NOMO-1 treated with DMSO at 0.1 percent for 48 hours (cell line): ENCODE data around the gene CLK4.

Experiments
- DNase-seq: peaks from one replicate; lab custom pipeline; 2025; ENCODE audit not compliant: unreplicated experiment; lab: John Stamatoyannopoulos, UW

CLK4 gene

DNA sequence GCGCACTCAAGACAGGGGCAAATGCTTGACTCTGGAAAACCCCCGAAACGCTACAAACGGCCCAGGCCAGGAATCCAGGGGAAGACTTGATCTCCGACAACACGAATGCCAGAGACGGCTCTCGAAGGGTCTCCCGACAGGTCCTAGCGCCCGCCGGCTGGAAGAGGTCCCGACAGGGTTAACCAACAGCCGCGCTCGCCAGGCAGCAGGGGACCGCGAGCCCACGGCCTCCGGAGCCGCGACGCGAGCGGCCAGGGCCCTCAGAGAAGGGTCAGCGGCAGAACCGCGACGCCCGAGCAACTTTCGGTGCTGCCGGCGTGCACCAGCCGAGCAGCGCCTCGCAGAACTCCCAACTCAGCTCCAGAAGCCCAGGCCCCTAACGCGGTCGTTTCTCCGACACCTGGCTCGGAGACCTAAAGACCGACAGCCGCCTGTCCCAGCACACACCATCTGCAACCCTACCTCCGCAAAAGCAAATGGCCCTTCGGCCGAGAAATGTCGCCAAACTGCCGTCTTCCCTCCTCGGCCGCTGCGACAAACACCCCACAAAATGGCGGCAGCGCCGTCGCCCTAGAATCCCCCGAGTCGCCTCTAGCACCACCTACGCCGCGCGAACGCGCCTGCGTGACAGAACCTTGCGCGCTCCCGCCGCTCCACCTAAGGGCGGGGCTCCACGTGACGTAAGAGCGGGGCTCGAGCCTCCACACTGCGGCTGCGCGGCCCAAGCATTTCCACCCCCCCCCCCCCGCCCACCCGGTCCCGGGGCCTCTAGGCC lies at the start of gene CLK4:
CLK4 (minus strand) TSS at position 567 of the 775 bp plus-strand sequence. CDS start 3,634 bp downstream, outside the sequence.
- DNase-seq, result peak; percentile 85

DNA sequence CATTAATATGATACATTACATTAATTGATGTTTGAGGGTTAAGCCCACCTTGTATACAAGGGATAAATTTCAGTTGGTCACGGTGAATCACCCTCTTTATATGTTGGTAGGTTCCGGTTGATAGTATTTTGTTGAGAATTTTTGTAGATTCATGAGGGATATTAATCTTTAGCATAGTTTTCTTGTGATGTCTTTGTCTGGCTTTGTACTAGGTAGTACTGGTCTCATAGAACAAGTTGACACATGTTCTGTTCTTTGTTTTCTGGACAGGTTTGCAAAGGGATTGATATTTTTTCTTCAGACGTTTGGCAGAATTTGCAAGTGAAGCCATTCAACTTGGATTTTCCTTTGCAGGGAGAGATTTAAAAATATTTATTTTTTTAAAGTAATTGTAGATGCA lies 49.1 kb upstream of the CLK4 start:
- no peak for DNase-seq

DNA sequence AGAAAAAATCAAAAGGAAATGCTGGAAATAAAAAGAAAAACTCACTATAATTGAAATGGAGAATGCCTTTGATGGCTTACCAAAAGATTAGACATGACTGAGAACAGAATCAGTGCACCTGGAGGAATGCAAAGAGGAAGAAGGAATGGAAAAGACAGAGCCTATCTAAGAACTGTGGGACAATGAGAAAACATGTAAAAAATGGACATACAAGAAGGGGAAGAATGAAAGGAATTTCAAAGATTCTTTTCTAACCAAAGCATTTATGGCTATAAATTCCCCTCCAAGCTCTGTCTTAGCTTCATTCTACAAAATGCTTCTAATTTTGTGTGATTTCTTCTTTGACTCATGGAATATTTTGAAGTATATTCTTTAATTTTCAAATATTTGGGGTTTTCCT lies 47.5 kb upstream of the CLK4 start:
- DNase-seq, result no peak

DNA sequence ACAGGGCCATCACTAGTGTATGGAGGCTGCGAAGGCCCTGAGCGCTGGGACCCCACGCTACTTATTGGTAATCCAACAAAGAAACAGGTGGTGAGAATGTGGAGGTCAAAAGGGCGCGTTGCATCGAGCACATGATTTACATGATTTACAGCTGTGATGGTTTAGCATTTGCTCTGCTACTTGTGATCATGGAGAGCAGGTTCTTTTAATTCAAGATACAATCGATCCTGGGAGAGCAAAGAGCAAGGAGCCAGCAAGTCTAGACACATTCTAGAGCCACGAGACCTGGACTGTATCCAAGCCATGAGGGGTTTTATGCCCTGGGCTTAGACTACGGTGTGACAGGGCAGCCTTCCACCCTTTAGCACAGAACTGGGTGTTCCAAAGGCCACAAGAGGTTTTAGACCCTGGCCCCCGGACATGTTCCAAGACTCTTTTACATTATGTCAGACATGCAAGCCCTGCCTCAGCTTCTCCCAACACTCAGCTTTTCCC lies 47.0 kb upstream of the CLK4 start:
- no peak for DNase-seq

GRCh38 chr5:178672630-178673029 lies 45.8 kb upstream of the CLK4 start:
- DNase-seq, result no peak

DNA sequence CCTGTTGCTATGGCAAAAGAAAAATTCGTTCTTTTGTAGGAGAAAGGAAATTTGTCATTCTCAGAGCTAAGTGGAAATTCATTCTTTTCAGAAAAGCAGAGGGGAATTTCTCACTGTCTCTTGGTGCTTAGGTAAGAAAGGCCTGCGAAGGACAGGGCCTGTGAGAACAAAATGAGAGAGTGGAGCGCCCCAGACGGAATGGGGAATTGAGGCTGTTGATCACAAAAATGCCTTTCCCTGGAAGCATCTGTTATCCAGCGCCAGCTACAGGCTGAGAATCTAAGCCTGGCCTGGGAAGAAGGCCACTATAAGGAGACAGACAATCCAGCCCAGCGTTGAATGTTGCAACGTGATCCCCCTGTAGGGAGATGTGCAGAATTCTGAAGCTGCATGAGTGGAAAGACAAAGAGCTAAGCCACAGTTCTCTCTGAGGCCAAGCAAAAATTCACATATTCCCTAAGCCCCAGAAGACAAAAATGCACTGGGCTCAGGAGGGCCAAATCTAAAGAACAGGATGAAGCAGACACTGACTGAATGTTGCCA lies 44.8 kb upstream of the CLK4 start:
- DNase-seq, result no peak

DNA sequence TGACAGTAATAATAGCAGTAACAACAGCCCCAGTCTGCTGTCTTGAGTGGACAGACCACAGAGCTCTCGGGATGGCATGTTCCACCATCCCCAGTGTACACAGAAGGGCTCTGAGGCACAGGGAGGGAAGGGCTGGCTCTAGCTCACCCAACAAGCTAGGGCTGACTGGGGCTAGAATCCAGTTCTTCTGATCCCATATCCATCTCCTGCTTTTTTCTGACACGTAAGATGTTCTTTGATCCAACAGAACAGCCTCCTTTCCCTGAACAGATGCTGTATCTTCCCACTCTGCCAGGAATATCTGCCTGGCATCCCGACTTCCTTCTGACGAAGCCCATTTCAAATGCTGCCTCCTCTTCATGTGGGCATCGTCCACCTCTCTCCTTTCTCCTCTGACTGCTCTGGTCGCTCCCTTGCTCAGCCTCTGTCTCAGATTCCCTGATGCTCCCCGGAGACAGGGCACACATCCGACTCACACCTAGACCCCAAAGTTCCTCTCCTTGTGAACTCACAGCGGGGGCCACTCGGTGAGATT lies 43.6 kb upstream of the CLK4 start:
- DNase-seq, result no peak

- peak; percentile 39 for DNase-seq
These were observed 41.7 kb upstream of the CLK4 start for GRCh38 chr5:178668579-178668978.

GRCh38 chr5:178667688-178668087 lies 40.8 kb upstream of the CLK4 start:
- no peak for DNase-seq

- no peak for DNase-seq
These were observed 40.3 kb upstream of the CLK4 start for GRCh38 chr5:178667101-178667500.

- DNase-seq, result no peak
These were observed 37.3 kb upstream of the CLK4 start for GRCh38 chr5:178664141-178664540.

GRCh38 chr5:178662541-178662860 lies 35.7 kb upstream of the CLK4 start:
- no peak for DNase-seq

DNA sequence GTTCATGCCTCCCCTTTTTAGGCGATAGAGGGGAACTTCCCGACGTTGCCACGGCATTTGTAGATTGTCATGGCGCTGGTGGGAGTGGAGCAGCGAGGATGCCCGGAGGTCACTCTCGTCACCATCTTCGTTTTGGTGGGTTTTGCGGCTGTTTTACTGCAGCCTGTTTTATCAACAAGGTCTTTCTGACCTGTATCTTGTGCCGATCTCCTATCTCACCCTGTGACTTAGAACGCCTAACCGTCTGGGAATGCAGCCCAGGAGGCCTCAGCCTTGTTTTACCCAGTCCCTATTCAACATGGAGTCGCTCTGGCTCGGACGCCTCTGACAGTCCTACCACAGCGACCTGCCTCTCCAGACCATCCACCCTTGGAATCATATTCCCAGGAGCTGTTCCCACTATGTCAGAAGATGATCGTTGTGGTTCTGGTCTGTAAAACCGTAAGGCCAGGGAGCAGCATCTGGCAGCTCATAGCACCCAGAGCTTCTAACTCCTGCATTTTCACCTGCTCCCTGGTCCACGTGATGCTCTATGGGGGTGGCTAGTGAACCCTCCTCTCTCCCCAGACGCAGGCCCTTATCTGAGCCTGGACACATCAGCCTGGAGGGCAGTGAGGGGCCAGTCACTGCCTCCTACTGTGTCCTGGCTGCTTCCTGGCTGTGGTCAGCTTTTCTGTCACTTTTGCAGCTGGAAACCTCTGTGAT lies 35.1 kb upstream of the CLK4 start:
- DNase-seq, result no peak

DNA sequence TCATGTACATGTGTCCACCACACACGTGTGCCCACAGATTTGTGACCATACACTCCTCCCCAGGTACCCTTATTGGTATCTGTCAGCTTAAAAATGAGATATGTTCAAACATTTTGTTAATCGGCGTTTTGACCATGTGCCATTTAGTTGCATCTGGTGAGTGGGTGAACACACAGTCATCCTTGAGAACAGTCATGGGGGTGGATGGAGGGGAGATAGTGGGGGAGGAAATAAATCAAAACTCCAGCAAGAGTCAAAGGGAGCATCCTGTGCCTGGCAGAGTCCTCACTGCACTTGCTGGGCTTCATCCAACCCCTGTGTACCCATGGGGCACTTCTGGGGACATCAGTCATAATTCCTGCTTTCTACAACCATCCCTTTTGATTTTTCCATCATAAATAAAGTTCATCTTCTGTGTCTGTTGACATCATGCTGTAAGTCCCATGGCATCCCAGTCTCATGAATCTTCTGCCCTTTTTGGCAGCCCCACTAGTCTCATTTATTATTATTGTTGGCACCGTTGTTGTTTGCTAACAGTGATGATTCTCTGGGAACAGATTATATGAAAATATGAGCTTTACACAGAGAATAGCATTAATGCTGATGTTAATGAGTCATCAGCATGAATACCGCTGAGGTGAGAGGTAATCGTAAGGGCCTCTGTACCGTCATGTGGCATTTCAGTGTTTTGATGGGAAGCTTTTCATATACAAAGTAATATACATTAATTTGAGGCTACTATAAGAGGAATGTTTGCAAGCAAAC lies 24.4 kb upstream of the CLK4 start:
- DNase-seq, result no peak

- no peak for DNase-seq
These were observed 23.4 kb upstream of the CLK4 start for GRCh38 chr5:178650214-178650613.

GRCh38 chr5:178649580-178649979 lies 22.7 kb upstream of the CLK4 start:
- DNase-seq, result peak; percentile 50

- DNase-seq, result no peak
These were observed 18.1 kb upstream of the CLK4 start for GRCh38 chr5:178644826-178645545.

GRCh38 chr5:178642351-178642909 lies 15.6 kb upstream of the CLK4 start:
- DNase-seq, result no peak

DNA sequence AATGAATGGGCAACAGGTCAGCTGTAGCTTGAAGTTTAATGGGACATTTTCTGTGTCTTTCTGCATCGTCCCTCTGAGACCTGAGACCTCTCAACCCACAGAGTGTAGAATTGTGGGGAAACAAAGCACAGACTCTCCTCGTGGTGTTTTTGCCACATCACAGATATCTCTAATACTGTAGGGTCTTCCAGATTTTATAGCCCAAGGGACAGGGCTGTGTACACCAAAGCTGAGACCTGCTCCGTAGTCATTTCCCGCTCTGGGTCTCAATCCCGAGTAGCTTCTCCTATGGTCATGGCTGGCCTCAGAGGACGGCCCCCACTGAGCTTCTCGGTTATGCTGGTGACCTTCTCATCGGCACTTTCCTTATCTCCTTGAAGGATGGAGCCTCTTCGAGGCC lies 14.9 kb upstream of the CLK4 start:
- no peak for DNase-seq

- no peak for DNase-seq
These were observed 13.6 kb upstream of the CLK4 start for GRCh38 chr5:178640331-178641045.
